HUES48 (cell line): ENCODE data around the gene NRSN2.

Source experiments
- H3K27ac ChIP-seq: one replicate; pipeline ENCODE4 v1.7.0; 2013; ENCODE audit warnings: low read depth, low read length, inconsistent platforms
- H3K27me3 ChIP-seq: 2 replicates; pipeline ENCODE4 v1.6.1; 2013; ENCODE audit warnings: mild to moderate bottlenecking, low read length; ENCODE audit not compliant: control insufficient read depth, insufficient read depth
- H3K36me3 ChIP-seq: 2 replicates; pipeline ENCODE4 v1.6.1; 2013; ENCODE audit warnings: low read length; ENCODE audit not compliant: control insufficient read depth, insufficient read depth
- H3K4me1 ChIP-seq: 2 replicates; pipeline ENCODE4 v1.6.1; 2013; ENCODE audit warnings: mild to moderate bottlenecking, low read length; ENCODE audit not compliant: control insufficient read depth, insufficient read depth
- H3K4me3 ChIP-seq: 2 replicates; pipeline ENCODE4 v1.5.1; 2013; ENCODE audit warnings: mild to moderate bottlenecking, low read depth, low read length
- H3K9ac ChIP-seq: 2 replicates; pipeline ENCODE4 v1.6.1; 2013; ENCODE audit warnings: mild to moderate bottlenecking, low read depth, low read length, moderate library complexity
- H3K9me3 ChIP-seq: 2 replicates; pipeline ENCODE4 v1.6.1; 2013; ENCODE audit warnings: low read length; ENCODE audit not compliant: control insufficient read depth, insufficient read depth

Gene NRSN2

DNA sequence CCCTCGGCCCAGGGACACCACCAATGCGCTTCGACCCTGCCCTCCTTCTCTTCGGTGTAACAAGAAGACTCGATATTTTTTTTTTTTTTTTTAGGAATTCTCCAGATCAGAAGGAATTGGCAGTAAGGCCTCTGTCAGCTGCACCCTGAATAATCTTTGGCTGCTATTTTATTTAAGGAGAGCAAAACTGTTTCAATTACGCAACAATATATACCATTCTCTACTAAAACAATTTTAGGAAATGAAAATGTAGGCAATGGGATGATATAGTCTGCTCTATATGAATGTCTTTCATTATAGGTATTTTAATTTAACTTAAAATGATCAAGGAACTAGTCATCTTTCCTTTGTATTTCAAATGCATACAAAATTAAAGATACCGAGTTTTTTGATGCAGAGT lies 36.3 kb upstream of the NRSN2 start:
- Histone ChIP-seq H3K9ac (no peak overlapping the region), H3K36me3 (no peaks in the 10 kb centered on the region), H3K27me3 (no peaks in the 10 kb centered on the region), H3K27ac (peak overlapping the region; percentile 45), H3K9me3 (no peaks in the 10 kb centered on the region), H3K4me3 (peak overlapping the region; percentile 31), H3K4me1 (peaks cover 13% of the 10 kb centered on the region)

- no peaks in the 10 kb centered on the region for H3K27me3 ChIP-seq
- no peak overlapping the region for H3K4me3 ChIP-seq
- peaks cover 13% of the 10 kb centered on the region for H3K4me1 ChIP-seq
- no peak overlapping the region for H3K27ac ChIP-seq
- H3K9me3 ChIP-seq, result no peaks in the 10 kb centered on the region
- no peaks in the 10 kb centered on the region for H3K36me3 ChIP-seq
- no peak overlapping the region for H3K9ac ChIP-seq
Observed at GRCh38 chr20:311609-312008, 35.3 kb upstream of the NRSN2 start.

- Histone ChIP-seq H3K9ac (no peak overlapping the region), H3K27ac (no peak overlapping the region), H3K4me1 (peaks cover 13% of the 10 kb centered on the region), H3K9me3 (no peaks in the 10 kb centered on the region), H3K36me3 (no peaks in the 10 kb centered on the region), H3K27me3 (no peaks in the 10 kb centered on the region), H3K4me3 (no peak overlapping the region)
Observed at GRCh38 chr20:312067-312466, 34.8 kb upstream of the NRSN2 start.

- no peak overlapping the region for H3K9ac ChIP-seq
- no peak overlapping the region for H3K27ac ChIP-seq
- H3K27me3 ChIP-seq, result no peaks in the 10 kb centered on the region
- H3K4me1 ChIP-seq, result peaks cover 13% of the 10 kb centered on the region
- H3K9me3 ChIP-seq, result no peaks in the 10 kb centered on the region
- H3K4me3 ChIP-seq, result no peak overlapping the region
- no peaks in the 10 kb centered on the region for H3K36me3 ChIP-seq
Observed at GRCh38 chr20:312866-313265, 34.0 kb upstream of the NRSN2 start.

- Histone ChIP-seq H3K27ac (no peak overlapping the region), H3K4me1 (peaks cover 13% of the 10 kb centered on the region), H3K9ac (no peak overlapping the region)
Observed at GRCh38 chr20:313402-313801, 33.5 kb upstream of the NRSN2 start.

DNA sequence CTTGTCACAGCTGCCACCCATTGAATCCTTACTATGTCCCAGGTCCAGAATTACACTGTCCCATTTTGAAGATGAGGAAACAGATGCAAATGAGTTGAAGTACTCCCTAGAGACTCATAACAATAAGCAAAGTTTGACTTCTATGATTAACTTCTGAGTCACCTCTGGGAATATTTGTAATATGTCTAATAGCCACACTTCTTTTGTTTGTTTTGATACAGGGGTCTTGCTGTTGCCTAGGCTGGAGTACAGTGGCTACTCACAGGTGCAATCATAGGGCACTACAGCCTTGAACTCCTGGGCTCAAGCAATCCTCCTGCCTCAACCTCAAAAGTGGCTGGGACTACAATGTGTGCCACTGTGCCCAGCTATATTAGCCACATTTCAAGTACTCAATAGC lies 33.0 kb upstream of the NRSN2 start:
- H3K4me3 ChIP-seq, result no peak overlapping the region
- no peaks in the 10 kb centered on the region for H3K9me3 ChIP-seq
- no peak overlapping the region for H3K9ac ChIP-seq
- H3K4me1 ChIP-seq, result peaks cover 13% of the 10 kb centered on the region
- H3K27ac ChIP-seq, result no peak overlapping the region
- H3K36me3 ChIP-seq, result no peaks in the 10 kb centered on the region
- no peaks in the 10 kb centered on the region for H3K27me3 ChIP-seq

More at GRCh38 chr20:313402-313801, 33.5 kb upstream of the NRSN2 start:
- Histone ChIP-seq H3K9me3 (no peaks in the 10 kb centered on the region), H3K36me3 (no peaks in the 10 kb centered on the region), H3K27me3 (no peaks in the 10 kb centered on the region), H3K4me3 (no peak overlapping the region)

DNA sequence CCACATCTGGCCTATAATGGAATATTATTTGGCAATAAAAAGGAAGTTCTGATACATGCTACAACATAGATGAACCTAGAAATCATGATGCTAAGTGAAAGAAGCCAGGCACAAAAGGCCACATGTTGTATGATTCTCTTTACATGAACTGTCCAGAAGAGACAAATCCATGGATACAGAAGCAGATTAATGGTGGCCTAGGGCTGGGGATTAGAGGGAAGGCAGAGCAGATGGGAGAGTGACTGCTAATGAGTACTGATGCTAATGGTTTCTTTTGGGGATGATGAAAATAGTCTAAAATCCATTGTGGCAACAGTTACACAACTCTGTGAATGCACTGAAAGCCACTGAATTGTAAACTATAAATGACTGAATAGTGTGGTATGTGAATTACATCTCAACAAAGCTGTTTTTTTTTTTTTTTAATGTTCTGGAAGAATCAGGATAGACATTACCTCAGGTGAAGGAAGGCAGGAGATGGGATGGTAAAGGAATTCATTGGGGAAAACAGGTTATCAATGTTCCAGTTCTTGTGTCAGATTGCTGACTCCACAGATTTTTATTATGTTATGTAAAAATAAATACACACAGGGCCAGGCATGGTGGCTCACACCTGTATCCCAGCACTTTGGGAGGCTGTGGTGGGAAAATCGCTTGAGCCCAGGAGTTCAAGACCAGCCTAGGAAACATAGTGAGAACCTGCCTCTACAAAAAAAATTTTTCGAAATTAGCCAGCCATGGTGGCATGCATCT lies 30.4 kb upstream of the NRSN2 start:
- no peak overlapping the region for H3K9ac ChIP-seq

DNA sequence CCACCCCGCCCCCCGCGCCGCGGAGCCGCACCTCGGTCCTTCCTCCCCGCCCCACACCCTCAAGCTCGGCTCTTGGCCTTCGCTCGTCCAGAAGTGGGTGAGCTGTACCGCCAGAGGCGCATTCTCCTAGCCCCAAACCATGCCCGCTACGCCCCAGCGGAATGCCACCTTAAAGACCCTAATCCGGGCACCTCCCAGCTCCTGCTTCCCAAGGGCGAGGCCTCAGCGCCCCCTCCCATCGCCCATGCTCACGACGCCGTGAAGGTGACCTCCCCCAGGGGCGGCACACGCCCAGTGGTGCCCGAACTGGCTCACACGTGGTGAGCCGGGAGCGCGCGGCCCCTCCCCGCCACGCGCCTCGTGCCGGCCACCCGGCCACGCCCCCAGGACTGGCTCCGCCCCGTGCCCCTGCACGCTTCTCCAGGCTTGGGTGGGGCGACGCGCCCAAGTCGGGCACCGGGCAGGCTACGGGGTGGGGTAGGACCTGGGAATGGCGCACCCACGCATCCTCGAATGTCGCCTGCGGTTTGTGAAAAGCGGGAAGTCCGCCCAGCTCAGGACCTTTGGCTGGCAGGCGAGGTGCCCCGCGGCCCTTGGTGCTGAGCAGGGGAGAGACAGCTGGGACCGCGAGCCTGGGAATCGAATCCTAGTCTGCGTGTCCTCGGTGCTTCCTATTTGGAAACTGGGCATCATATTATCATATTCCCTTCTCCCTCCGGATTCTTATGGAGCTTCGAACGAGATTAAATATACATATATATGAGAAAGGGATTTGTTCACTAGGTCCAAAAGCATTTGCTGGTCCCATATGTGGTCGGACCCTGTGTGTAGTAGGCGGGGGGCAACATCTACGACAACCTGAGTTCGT lies 22.5 kb upstream of the NRSN2 start:
- H3K27ac ChIP-seq, result peak overlapping the region; percentile 92
- H3K4me1 ChIP-seq, result peaks cover 23% of the 10 kb centered on the region
- H3K9ac ChIP-seq, result peak overlapping the region; percentile 65
- peak overlapping the region; percentile 79 for H3K4me3 ChIP-seq
- no peaks in the 10 kb centered on the region for H3K27me3 ChIP-seq
- H3K36me3 ChIP-seq, result peaks cover 7% of the 10 kb centered on the region; the same call in 1 of the 2 replicates
- no peaks in the 10 kb centered on the region for H3K9me3 ChIP-seq

More for the DNA sequence above, 30.4 kb upstream of the NRSN2 start:
- Histone ChIP-seq H3K4me3 (no peak overlapping the region), H3K36me3 (no peaks in the 10 kb centered on the region), H3K27me3 (no peaks in the 10 kb centered on the region), H3K4me1 (no peaks in the 10 kb centered on the region), H3K9me3 (no peaks in the 10 kb centered on the region), H3K27ac (no peak overlapping the region)

DNA sequence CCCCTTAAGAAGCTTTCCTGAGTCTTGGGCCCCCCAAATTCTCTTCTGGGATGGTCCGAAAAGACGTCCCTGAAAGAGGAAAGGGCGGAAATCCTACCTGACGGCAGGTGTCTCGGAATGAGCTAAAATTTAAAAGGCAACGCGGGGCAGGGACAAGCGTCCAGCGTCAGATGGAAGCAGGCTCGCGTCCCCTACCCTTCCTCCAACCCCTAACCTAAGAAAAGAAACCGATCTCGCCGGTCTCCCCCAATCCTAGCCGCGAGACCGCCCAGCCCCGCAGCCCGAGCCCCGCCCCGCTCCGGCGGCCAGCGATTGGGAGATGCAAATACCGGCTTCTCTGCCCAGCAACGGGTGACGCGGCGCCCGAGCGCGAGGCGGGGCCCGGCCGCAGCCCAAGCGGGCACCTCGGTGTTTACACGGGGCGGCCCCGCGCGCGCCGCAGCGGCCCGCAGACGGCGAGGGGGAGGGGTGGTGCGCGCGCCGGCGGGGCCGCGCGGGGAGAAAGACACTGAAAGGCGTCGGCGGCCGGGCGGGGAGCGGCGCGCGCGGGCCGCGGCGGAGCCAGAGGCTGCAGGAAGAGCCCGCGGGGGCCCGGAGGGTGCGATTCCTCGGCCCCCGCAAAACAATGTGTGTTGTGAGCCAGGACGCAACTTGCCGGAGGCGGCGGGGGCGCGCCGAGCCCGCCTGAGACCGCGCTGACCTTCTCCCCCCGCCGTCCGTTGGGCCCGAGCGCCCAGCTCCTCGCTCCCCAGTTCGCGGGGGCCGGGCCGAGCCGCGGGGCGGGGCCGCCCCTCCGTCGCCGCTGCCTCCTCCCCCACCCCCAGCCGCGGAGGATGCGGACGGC lies 21.6 kb upstream of the NRSN2 start, which contains the start of gene SOX12:
Gene SOX12, plus strand, starts transcription at position 508 of the 844 bp plus-strand sequence. CDS start 373 bp downstream, outside the sequence.
- H3K9ac ChIP-seq, result peak within 1 kb of the TSS; percentile 89
- peak within 1 kb of the TSS; percentile 97 for H3K27ac ChIP-seq
- H3K4me3 ChIP-seq, result peak within 1 kb of the TSS; percentile 79
- H3K4me1 ChIP-seq, result peaks cover 32% of the 10 kb centered on the region
- no peaks in the 10 kb centered on the region for H3K9me3 ChIP-seq
- peaks cover 7% of the 10 kb centered on the region; the same call in 1 of the 2 replicates for H3K36me3 ChIP-seq
- no peaks in the 10 kb centered on the region for H3K27me3 ChIP-seq

GRCh38 chr20:325889-326644 lies 20.8 kb upstream of the NRSN2 start:
- Histone ChIP-seq H3K9ac (peak overlapping the region; percentile 89), H3K27ac (peak overlapping the region; percentile 97), H3K36me3 (peaks cover 7% of the 10 kb centered on the region; the same call in 1 of the 2 replicates), H3K27me3 (no peaks in the 10 kb centered on the region), H3K4me3 (peak overlapping the region; percentile 79), H3K4me1 (peaks cover 38% of the 10 kb centered on the region), H3K9me3 (no peaks in the 10 kb centered on the region)
